ENCODE results near the gene CTSF.

CTSF gene

GRCh38 chr11:66603072-66603471 is 34.7 kb upstream of the CTSF start:
- Histone ChIP-seq H3K36me3 (ENCODE audit: control insufficient read depth, insufficient read depth, low read length) (peaks cover 60% of the 10 kb centered on the region), H3K4me3 (ENCODE audit: extremely low read depth, insufficient read depth, low read length, poor library complexity, severe bottlenecking) (no peak overlapping the region), H3K4me1 (ENCODE audit: control insufficient read depth, insufficient read depth, low read length, poor library complexity, severe bottlenecking) (no peaks in the 10 kb centered on the region), H3K9me3 (ENCODE audit: control insufficient read depth, low read length) (no peaks in the 10 kb centered on the region), H3K27ac (ENCODE audit: low read depth, low read length, severe bottlenecking) (no peak overlapping the region)
- 82 to 95% methylated on average over 6 of the region's 6 CpGs for WGBS, 2 experiments (ENCODE audit: insufficient coverage in 2 of 2)

- WGBS, 2 experiments (ENCODE audit: insufficient coverage in 2 of 2): 100% methylated on average over 4 of the region's 4 CpGs
- Histone ChIP-seq H3K27ac (ENCODE audit: low read depth, low read length, severe bottlenecking) (no peak overlapping the region), H3K4me1 (ENCODE audit: control insufficient read depth, insufficient read depth, low read length, poor library complexity, severe bottlenecking) (no peaks in the 10 kb centered on the region), H3K9me3 (ENCODE audit: control insufficient read depth, low read length) (no peaks in the 10 kb centered on the region), H3K4me3 (ENCODE audit: extremely low read depth, insufficient read depth, low read length, poor library complexity, severe bottlenecking) (no peak overlapping the region), H3K36me3 (ENCODE audit: control insufficient read depth, insufficient read depth, low read length) (peaks cover 50% of the 10 kb centered on the region)
These were observed 32.3 kb upstream of the CTSF start for GRCh38 chr11:66600631-66601233.

GRCh38 chr11:66600219-66600618 is 31.8 kb upstream of the CTSF start:
- Histone ChIP-seq H3K4me1 (ENCODE audit: control insufficient read depth, insufficient read depth, low read length, poor library complexity, severe bottlenecking) (no peaks in the 10 kb centered on the region), H3K36me3 (ENCODE audit: control insufficient read depth, insufficient read depth, low read length) (peaks cover 48% of the 10 kb centered on the region), H3K4me3 (ENCODE audit: extremely low read depth, insufficient read depth, low read length, poor library complexity, severe bottlenecking) (no peak overlapping the region), H3K27ac (ENCODE audit: low read depth, low read length, severe bottlenecking) (no peak overlapping the region), H3K9me3 (ENCODE audit: control insufficient read depth, low read length) (no peaks in the 10 kb centered on the region)
- 93 to 100% methylated on average over 1 to 2 of the region's 2 CpGs for WGBS, 2 experiments (ENCODE audit: insufficient coverage in 2 of 2)

- peaks cover 36% of the 10 kb centered on the region for H3K36me3 ChIP-seq (ENCODE audit: control insufficient read depth, insufficient read depth, low read length)
- WGBS, 2 experiments (ENCODE audit: insufficient coverage in 2 of 2): 95 to 98% methylated on average over 6 of the region's 6 CpGs
- H3K9me3 ChIP-seq (ENCODE audit: control insufficient read depth, low read length): no peaks in the 10 kb centered on the region
These were observed 30.6 kb upstream of the CTSF start for GRCh38 chr11:66598993-66599392.

GRCh38 chr11:66595245-66595904 is 27.0 kb upstream of the CTSF start:
- Histone ChIP-seq H3K27ac (ENCODE audit: low read depth, low read length, severe bottlenecking) (no peak overlapping the region), H3K4me1 (ENCODE audit: control insufficient read depth, insufficient read depth, low read length, poor library complexity, severe bottlenecking) (no peaks in the 10 kb centered on the region), H3K4me3 (ENCODE audit: extremely low read depth, insufficient read depth, low read length, poor library complexity, severe bottlenecking) (no peak overlapping the region), H3K36me3 (ENCODE audit: control insufficient read depth, insufficient read depth, low read length) (peaks cover 16% of the 10 kb centered on the region), H3K9me3 (ENCODE audit: control insufficient read depth, low read length) (peaks cover 18% of the 10 kb centered on the region)
- WGBS, 2 experiments (ENCODE audit: insufficient coverage in 2 of 2): 88 to 97% methylated on average over 4 of the region's 5 CpGs

More at GRCh38 chr11:66598993-66599392, 30.6 kb upstream of the CTSF start:
- Histone ChIP-seq H3K27ac (ENCODE audit: low read depth, low read length, severe bottlenecking) (no peak overlapping the region), H3K4me1 (ENCODE audit: control insufficient read depth, insufficient read depth, low read length, poor library complexity, severe bottlenecking) (no peaks in the 10 kb centered on the region), H3K4me3 (ENCODE audit: extremely low read depth, insufficient read depth, low read length, poor library complexity, severe bottlenecking) (no peak overlapping the region)

- peaks cover 20% of the 10 kb centered on the region for H3K9me3 ChIP-seq (ENCODE audit: control insufficient read depth, low read length)
- no peaks in the 10 kb centered on the region for H3K4me1 ChIP-seq (ENCODE audit: control insufficient read depth, insufficient read depth, low read length, poor library complexity, severe bottlenecking)
- 79 to 95% methylated on average over 7 of the region's 7 CpGs for WGBS, 2 experiments (ENCODE audit: insufficient coverage in 2 of 2)
- H3K36me3 ChIP-seq (ENCODE audit: control insufficient read depth, insufficient read depth, low read length): no peaks in the 10 kb centered on the region
- H3K27ac ChIP-seq (ENCODE audit: low read depth, low read length, severe bottlenecking): no peak overlapping the region
- H3K4me3 ChIP-seq (ENCODE audit: extremely low read depth, insufficient read depth, low read length, poor library complexity, severe bottlenecking): peak overlapping the region; percentile 70
These were observed 25.2 kb upstream of the CTSF start for GRCh38 chr11:66593650-66594049.

- no peaks in the 10 kb centered on the region for H3K36me3 ChIP-seq (ENCODE audit: control insufficient read depth, insufficient read depth, low read length)
- H3K4me3 ChIP-seq (ENCODE audit: extremely low read depth, insufficient read depth, low read length, poor library complexity, severe bottlenecking): peak overlapping the region; percentile 70
- 35 to 50% methylated on average over 5 to 12 of the region's 12 CpGs for WGBS, 2 experiments (ENCODE audit: insufficient coverage in 2 of 2)
- no peaks in the 10 kb centered on the region for H3K4me1 ChIP-seq (ENCODE audit: control insufficient read depth, insufficient read depth, low read length, poor library complexity, severe bottlenecking)
- H3K9me3 ChIP-seq (ENCODE audit: control insufficient read depth, low read length): peaks cover 20% of the 10 kb centered on the region
- H3K27ac ChIP-seq (ENCODE audit: low read depth, low read length, severe bottlenecking): peak overlapping the region; percentile 80
These were observed 24.9 kb upstream of the CTSF start for GRCh38 chr11:66593303-66593635.

- peaks cover 20% of the 10 kb centered on the region for H3K9me3 ChIP-seq (ENCODE audit: control insufficient read depth, low read length)
- H3K4me1 ChIP-seq (ENCODE audit: control insufficient read depth, insufficient read depth, low read length, poor library complexity, severe bottlenecking): no peaks in the 10 kb centered on the region
- H3K27ac ChIP-seq (ENCODE audit: low read depth, low read length, severe bottlenecking): peak within 1 kb of the TSS; percentile 80
- H3K4me3 ChIP-seq (ENCODE audit: extremely low read depth, insufficient read depth, low read length, poor library complexity, severe bottlenecking): peak within 1 kb of the TSS; percentile 70
- no peaks in the 10 kb centered on the region for H3K36me3 ChIP-seq (ENCODE audit: control insufficient read depth, insufficient read depth, low read length)
- WGBS, 2 experiments (ENCODE audit: insufficient coverage in 2 of 2): 17 to 23% methylated on average over 54 to 65 of the region's 68 CpGs
These were observed 24.3 kb upstream of the CTSF start, which contains the start of the genes CCDC87 and CCS for GRCh38 chr11:66592457-66593302. Gene CCDC87 (minus strand): TSS chr11:66593063. CDS start chr11:66593015, 48 bp downstream. Gene CCS (plus strand): TSS chr11:66593185. CDS start chr11:66593262, 77 bp downstream.

GRCh38 chr11:66591175-66591574 is 22.8 kb upstream of the CTSF start:
- H3K36me3 ChIP-seq (ENCODE audit: control insufficient read depth, insufficient read depth, low read length): no peaks in the 10 kb centered on the region
- WGBS, 2 experiments (ENCODE audit: insufficient coverage in 2 of 2): 73 to 100% methylated on average over 1 to 2 of the region's 2 CpGs
- no peak overlapping the region for H3K4me3 ChIP-seq (ENCODE audit: extremely low read depth, insufficient read depth, low read length, poor library complexity, severe bottlenecking)
- H3K27ac ChIP-seq (ENCODE audit: low read depth, low read length, severe bottlenecking): no peak overlapping the region
- peaks cover 20% of the 10 kb centered on the region for H3K9me3 ChIP-seq (ENCODE audit: control insufficient read depth, low read length)
- no peaks in the 10 kb centered on the region for H3K4me1 ChIP-seq (ENCODE audit: control insufficient read depth, insufficient read depth, low read length, poor library complexity, severe bottlenecking)

GRCh38 chr11:66589996-66590675 is 21.7 kb upstream of the CTSF start:
- 80 to 94% methylated on average over 2 to 5 of the region's 7 CpGs for WGBS, 2 experiments (ENCODE audit: insufficient coverage in 2 of 2)
- Histone ChIP-seq H3K4me1 (ENCODE audit: control insufficient read depth, insufficient read depth, low read length, poor library complexity, severe bottlenecking) (no peaks in the 10 kb centered on the region), H3K27ac (ENCODE audit: low read depth, low read length, severe bottlenecking) (no peak overlapping the region), H3K36me3 (ENCODE audit: control insufficient read depth, insufficient read depth, low read length) (no peaks in the 10 kb centered on the region), H3K4me3 (ENCODE audit: extremely low read depth, insufficient read depth, low read length, poor library complexity, severe bottlenecking) (no peak overlapping the region), H3K9me3 (ENCODE audit: control insufficient read depth, low read length) (peaks cover 20% of the 10 kb centered on the region)

All from mesodermal cell (in vitro differentiated cells).